ENCODE results near the gene SH2D6.

DNA sequence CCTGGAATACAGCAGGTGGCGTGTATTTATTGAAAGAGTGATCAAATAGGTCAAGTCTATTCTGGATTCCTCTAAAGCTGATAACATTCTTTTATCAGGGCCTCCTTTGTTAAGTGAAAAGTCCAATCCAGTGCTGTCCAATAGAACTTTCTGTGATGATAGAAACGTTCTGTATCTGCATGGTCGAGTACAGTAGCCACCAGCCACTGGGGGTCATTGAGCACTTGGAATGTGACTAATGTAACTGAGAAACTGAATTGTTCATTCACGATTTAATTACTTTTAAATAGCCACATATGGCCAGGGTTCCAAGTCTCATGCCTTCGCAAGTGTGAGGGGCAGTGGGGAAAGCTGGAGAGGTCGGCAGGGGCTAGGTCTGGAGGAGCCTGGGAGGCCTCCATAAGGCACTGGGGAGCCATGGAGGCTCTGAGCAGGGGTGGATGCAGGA, 20.5 kb downstream of the SH2D6 start:
- TF ChIP-seq POLR2A (IDR thresholded peaks at IDR 0.05): no peak
- TF ChIP-seq, protein P1, sequence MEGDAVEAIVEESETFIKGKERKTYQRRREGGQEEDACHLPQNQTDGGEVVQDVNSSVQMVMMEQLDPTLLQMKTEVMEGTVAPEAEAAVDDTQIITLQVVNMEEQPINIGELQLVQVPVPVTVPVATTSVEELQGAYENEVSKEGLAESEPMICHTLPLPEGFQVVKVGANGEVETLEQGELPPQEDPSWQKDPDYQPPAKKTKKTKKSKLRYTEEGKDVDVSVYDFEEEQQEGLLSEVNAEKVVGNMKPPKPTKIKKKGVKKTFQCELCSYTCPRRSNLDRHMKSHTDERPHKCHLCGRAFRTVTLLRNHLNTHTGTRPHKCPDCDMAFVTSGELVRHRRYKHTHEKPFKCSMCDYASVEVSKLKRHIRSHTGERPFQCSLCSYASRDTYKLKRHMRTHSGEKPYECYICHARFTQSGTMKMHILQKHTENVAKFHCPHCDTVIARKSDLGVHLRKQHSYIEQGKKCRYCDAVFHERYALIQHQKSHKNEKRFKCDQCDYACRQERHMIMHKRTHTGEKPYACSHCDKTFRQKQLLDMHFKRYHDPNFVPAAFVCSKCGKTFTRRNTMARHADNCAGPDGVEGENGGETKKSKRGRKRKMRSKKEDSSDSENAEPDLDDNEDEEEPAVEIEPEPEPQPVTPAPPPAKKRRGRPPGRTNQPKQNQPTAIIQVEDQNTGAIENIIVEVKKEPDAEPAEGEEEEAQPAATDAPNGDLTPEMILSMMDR (IDR thresholded peaks at IDR 0.05 in 8 of 11, conservative IDR thresholded peaks at IDR 0.05 in 3 of 11): no peak
